Ishikawa (cell line): ENCODE results near the gene CPEB4.

Experiments used
- CEBPB ChIP-seq: IDR thresholded peaks from 2 replicates; pipeline ENCODE4 v1.6.1; 2012
- CREB1 ChIP-seq: IDR thresholded peaks from 2 replicates; pipeline ENCODE4 v1.6.1; 2012; ENCODE audit warnings: low read depth
- EGR1 ChIP-seq: IDR thresholded peaks from 2 replicates; pipeline ENCODE4 v1.6.1; 2012
- EP300 ChIP-seq: IDR thresholded peaks from 2 replicates; pipeline ENCODE4 v1.6.1; 2012; ENCODE audit warnings: borderline replicate concordance
- FOXM1 ChIP-seq: IDR thresholded peaks from 2 replicates; pipeline ENCODE4 v1.6.1; 2012; ENCODE audit warnings: low read depth, borderline replicate concordance
- MAX ChIP-seq: IDR thresholded peaks from 2 replicates; pipeline ENCODE4 v1.6.1; 2012
- NFIC ChIP-seq: IDR thresholded peaks from 2 replicates; pipeline ENCODE4 v1.6.1; 2012
- RAD21 ChIP-seq: IDR thresholded peaks from 2 replicates; pipeline ENCODE4 v1.6.1; 2012; ENCODE audit warnings: low read depth
- TAF1 ChIP-seq: IDR thresholded peaks from 2 replicates; pipeline ENCODE4 v1.6.1; 2012; ENCODE audit warnings: low read depth, mild to moderate bottlenecking
- TCF12 ChIP-seq: IDR thresholded peaks from 2 replicates; pipeline ENCODE4 v1.6.1; 2012; ENCODE audit warnings: low read depth
- TEAD4 ChIP-seq: IDR thresholded peaks from 2 replicates; pipeline ENCODE4 v1.6.1; 2012
- YY1 ChIP-seq: IDR thresholded peaks from 2 replicates; pipeline ENCODE4 v1.6.1; 2012; ENCODE audit warnings: low read depth
- ZBTB7A ChIP-seq: IDR thresholded peaks from 2 replicates; pipeline ENCODE4 v1.6.1; 2012; ENCODE audit warnings: low read depth
- TF ChIP-seq, protein P1 (sequence below): IDR thresholded peaks from 2 replicates; pipeline ENCODE4 v1.6.1; 2012
- TF ChIP-seq, protein P2 (sequence below): IDR thresholded peaks from 2 replicates; pipeline ENCODE4 v1.6.1; 2012; ENCODE audit warnings: low read depth, mild to moderate bottlenecking

CPEB4 gene

DNA sequence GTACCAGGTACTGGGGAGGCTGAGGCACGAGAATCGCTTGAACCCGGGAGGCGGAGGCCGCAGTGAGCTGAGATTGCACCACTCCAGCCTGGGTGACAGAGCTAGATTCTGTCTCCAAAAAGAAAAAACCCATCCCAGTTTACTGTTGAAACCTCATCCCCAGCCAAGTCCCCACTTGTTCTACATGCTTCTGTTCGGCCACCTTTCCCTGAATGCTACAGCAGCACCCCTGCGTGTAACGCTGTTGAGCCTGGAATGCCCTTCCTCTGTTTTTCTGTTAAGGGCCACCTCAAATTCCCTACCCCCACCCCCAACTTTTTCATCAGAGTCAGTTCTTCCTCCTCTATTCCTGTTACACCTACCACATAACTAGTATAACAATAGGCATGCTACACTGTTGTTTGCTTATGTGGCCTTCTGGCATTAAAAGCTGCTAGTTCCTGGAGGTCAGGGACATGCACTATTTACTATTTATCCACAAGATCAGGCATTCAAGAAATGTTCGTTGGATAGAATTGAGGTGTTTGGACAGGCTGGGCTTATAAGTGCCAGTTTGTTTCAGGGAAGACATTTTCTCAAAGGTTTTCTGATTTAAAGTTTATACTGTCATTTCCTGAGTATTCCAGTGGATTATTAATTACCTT is 53.7 kb downstream of the CPEB4 start:
- TF ChIP-seq FOXM1 (no peak), CREB1 (no peak), TEAD4 (no peak), TAF1 (no peak), CEBPB (no peak), MAX (no peak), ZBTB7A (no peak), EGR1 (no peak), EP300 (no peak), YY1 (no peak), TCF12 (no peak), NFIC (no peak), RAD21 (no peak)
- TF ChIP-seq, protein P1, sequence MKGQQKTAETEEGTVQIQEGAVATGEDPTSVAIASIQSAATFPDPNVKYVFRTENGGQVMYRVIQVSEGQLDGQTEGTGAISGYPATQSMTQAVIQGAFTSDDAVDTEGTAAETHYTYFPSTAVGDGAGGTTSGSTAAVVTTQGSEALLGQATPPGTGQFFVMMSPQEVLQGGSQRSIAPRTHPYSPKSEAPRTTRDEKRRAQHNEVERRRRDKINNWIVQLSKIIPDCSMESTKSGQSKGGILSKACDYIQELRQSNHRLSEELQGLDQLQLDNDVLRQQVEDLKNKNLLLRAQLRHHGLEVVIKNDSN = no peak
- TF ChIP-seq, protein P2, sequence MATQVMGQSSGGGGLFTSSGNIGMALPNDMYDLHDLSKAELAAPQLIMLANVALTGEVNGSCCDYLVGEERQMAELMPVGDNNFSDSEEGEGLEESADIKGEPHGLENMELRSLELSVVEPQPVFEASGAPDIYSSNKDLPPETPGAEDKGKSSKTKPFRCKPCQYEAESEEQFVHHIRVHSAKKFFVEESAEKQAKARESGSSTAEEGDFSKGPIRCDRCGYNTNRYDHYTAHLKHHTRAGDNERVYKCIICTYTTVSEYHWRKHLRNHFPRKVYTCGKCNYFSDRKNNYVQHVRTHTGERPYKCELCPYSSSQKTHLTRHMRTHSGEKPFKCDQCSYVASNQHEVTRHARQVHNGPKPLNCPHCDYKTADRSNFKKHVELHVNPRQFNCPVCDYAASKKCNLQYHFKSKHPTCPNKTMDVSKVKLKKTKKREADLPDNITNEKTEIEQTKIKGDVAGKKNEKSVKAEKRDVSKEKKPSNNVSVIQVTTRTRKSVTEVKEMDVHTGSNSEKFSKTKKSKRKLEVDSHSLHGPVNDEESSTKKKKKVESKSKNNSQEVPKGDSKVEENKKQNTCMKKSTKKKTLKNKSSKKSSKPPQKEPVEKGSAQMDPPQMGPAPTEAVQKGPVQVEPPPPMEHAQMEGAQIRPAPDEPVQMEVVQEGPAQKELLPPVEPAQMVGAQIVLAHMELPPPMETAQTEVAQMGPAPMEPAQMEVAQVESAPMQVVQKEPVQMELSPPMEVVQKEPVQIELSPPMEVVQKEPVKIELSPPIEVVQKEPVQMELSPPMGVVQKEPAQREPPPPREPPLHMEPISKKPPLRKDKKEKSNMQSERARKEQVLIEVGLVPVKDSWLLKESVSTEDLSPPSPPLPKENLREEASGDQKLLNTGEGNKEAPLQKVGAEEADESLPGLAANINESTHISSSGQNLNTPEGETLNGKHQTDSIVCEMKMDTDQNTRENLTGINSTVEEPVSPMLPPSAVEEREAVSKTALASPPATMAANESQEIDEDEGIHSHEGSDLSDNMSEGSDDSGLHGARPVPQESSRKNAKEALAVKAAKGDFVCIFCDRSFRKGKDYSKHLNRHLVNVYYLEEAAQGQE = no peak

DNA sequence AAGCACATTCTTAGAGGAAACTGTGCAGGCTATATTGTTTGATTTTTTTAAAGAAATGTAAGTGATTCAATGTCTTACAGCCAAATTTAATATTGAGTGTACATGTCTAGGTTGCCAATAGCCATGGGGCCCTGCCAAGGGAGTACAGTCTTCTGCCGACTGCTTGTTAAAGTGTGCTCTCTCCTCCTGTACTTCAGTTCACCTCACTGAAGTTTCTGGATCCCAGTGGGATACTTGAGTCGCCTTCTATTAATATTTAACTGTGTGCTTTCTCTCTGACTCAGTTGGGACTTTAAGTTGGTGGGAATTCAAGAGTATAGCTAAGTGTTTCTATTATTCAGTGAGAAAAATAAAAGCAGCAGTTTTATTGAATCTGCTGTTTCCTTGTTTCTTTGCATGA is 56.4 kb downstream of the CPEB4 start:
- no peak for TF ChIP-seq EGR1
- no peak for TF ChIP-seq CEBPB
- no peak for TF ChIP-seq ZBTB7A
- TF ChIP-seq CREB1 = no peak
- TF ChIP-seq, protein P1 = no peak
- no peak for TF ChIP-seq TCF12
- TF ChIP-seq EP300 = no peak
- TF ChIP-seq TAF1 = no peak
- no peak for TF ChIP-seq YY1
- no peak for TF ChIP-seq NFIC
- no peak for TF ChIP-seq FOXM1
- no peak for TF ChIP-seq TEAD4
- no peak for TF ChIP-seq MAX
- TF ChIP-seq, protein P2 = no peak
- TF ChIP-seq RAD21 = no peak

DNA sequence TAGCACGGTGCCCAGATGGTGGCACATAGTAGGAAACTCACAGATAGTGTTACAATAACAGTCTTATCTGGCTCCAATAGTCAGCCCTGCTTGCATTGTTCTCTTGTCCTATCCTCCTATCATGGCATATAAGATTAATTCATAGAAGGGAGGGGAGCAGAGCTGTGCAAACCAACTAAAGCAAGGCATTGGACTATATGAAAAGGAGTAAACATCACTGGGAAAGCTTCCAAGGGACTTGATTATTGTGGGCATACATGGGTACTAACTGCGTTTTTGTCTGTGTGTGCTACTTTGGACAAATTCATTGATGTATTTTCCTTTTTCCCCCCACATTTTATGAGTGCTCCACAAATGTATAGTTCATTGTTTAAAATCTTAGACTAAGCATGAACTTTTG is 57.0 kb downstream of the CPEB4 start:
- no peak for TF ChIP-seq RAD21
- no peak for TF ChIP-seq TAF1
- no peak for TF ChIP-seq ZBTB7A
- TF ChIP-seq TCF12 = no peak
- no peak for TF ChIP-seq EP300
- no peak for TF ChIP-seq CEBPB
- TF ChIP-seq CREB1 = no peak
- TF ChIP-seq TEAD4 = no peak
- TF ChIP-seq NFIC = no peak
- no peak for TF ChIP-seq EGR1
- no peak for TF ChIP-seq YY1

DNA sequence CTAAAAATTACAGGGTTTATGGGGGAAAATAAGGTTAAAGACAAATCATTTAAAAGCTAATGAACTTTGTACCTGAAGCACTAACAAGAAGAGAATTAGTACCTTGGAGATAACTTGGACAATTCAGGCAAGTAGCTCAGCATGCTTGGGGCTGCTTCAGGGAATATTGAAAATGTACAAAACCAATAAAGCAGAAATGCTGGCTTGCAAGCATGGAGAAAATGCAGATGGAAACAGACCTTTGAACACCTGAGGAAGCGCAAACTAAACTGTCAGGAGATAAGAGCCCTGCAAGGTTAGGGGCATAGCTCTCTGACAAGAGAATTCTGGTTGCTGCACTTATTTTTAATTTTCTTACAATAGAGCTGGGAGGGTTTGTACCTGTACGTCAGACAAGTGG is 58.2 kb downstream of the CPEB4 start:
- TF ChIP-seq CREB1 = no peak
- TF ChIP-seq EGR1 = no peak
- TF ChIP-seq ZBTB7A = no peak
- TF ChIP-seq, protein P2 = no peak
- TF ChIP-seq TAF1 = no peak
- TF ChIP-seq YY1 = no peak
- no peak for TF ChIP-seq TCF12
- no peak for TF ChIP-seq NFIC
- no peak for TF ChIP-seq MAX
